NCI-H345 treated with DMSO at 0.1 percent for 48 hours (cell line): ENCODE measurements around the gene COL1A1.
A peak's percentile ranks its signal among the peaks of the same experiment; 100 is the strongest.

ENCODE experiments used
- DNase-seq: peaks from one replicate; lab custom pipeline; 2025; ENCODE audit not compliant: unreplicated experiment; lab: John Stamatoyannopoulos, UW

The COL1A1 gene

DNA sequence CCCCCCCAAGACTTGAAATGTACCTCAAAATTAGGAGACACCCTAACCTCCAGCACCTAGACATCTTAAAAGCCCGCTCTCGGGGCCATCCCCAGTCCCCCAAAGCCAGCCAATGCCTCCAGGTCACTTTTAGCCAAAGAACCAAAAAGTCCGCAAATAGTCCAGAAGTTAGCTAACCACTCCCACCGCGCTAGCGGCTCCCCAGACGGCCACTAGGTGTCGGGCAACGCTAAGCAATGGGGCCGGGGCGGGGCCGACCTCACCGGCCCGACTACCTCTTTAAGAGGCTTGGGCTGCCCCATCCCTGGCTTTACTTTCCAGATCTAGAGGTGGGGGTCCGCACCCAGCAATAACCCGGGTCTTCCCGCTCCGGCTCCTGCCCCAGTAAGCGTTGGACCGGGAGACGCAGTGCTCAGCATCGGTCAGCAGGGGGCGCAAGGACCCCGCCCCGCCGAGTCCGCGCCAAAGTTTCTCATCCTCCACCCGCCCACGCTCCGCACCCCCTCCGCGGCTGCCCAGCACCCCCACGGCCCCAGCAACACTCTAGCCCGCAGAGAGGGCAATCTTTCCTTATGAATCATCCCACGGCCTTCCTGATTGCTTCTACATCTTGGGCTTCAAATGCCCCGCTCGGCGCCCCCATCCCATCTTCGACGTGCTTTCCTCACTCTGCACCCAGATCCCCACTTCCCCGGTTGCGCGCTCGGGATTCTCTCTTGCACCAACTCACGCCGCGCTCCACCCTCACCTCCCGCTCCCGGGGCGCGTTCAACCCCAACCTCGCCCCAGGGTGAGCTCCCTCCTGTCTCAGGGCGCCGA is 765 bp downstream of the COL1A1 start:
- DNase-seq = peak; percentile 75

DNA sequence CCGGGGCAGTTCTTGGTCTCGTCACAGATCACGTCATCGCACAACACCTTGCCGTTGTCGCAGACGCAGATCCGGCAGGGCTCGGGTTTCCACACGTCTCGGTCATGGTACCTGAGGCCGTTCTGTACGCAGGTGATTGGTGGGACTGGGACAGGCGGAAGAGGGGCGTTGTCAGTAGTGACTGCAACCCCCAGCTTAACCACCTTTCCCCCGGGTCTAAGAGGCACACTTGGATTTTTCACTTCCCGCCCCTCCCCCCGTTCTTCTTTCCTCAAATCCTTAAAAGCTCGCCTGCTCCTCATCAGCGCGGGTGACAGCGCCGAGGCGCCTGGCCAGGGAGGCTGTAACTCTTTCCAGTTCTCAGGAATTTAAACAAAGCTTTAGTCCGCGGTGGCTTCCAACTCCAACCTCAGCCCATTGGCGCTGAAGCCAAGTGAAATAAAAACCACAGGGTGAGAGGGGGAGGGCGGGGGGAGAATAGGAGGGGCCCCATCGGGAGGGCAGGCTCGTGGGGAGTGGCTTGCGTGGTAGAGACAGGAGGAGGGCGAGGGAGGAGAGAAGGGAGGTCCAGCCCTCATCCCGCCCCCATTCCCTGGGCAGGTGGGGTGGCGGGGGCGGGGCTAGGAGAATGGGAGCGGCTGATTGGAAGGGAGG is 1.5 kb downstream of the COL1A1 start:
- DNase-seq = peak; percentile 75

DNA sequence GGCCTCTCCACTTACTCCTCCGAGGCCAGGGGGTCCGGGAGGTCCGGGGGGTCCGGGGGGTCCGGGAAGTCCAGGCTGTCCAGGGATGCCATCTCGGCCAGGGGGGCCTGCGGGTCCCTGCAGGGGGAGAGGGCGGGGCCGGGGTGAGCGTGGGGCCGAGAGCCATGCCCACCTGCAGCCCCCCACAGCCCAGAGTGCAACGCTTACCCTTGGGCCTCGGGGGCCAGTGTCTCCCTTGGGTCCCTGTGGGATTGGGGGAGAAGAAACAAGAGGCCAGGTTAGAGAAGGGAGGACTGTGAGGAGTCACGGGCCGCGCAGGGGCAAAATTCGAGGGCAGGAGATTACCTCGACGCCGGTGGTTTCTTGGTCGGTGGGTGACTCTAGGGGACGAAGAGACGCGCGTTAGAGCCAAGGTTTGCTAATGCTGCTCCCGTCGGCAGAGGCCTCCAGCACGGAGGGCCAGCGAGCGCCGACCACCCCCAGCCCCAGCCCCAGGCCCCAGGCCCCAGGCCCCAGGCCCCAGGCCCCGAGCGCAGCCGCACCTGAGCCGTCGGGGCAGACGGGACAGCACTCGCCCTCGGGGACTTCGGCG is 2.1 kb downstream of the COL1A1 start:
- DNase-seq = no peak

DNA sequence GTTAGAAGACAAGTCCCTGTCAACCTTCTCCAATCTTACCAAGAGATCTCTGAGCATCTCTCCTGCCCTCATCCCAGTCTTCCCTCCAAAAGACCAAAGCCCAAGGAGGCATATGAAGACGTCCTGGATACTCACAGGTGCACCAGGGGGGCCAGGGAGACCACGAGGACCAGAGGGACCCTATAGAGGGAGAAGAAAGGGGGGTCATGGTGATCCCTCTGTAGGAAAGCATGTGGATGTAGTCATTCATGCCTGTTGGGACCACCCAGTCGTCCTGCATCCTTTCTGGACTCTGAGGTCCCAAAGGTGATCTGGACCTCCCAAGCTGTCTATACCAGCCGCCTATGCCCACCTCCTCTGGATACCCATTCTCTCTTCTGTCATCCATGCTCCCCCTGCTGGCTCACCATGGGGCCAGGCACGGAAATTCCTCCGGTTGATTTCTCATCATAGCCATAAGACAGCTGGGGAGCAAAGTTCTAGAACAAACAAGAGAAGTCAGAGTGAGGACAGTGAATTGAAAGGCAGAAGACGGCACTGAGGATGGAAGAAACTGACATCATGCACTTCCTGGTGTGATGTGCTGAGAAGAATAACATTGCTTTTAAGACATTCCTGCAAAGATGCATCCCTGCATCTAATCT is 3.3 kb downstream of the COL1A1 start:
- DNase-seq = peak; percentile 2

DNA sequence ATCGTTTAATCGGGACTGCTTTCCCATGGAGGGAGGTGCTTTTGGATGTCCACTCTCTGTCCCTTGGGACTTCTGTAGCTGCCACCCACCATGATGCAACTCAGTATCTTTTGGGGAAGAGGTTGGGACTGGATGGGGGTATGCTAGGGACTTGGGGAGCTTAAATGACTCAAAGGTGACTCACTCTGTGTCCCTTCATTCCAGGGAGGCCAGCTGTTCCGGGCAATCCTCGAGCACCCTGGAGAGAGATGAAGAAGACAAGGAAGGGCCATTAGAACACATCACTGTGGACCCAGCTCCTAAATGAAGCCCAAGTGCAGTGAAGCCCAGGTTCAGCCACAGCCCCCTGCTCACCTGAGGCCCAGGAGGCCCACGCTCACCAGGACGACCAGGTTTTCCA is 4.6 kb downstream of the COL1A1 start:
- no peak for DNase-seq

DNA sequence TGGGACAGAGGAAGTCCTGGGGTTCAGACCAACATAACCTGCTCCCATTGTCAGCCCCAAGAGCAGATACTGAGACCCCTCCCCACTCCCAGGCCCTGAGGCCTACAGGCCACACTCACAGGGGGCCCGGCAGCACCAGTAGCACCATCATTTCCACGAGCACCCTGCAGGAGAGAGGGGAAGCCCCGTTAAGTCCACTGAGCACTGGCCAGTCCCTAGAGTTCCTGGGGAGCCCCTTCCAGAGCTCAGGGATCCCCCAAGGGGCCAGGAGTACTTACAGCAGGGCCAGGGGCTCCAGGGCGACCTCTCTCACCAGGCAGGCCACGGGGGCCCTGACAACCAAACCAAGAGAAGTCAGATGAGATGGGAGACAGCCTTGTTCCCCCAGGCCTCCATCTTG is 5.4 kb downstream of the COL1A1 start:
- no peak for DNase-seq

DNA sequence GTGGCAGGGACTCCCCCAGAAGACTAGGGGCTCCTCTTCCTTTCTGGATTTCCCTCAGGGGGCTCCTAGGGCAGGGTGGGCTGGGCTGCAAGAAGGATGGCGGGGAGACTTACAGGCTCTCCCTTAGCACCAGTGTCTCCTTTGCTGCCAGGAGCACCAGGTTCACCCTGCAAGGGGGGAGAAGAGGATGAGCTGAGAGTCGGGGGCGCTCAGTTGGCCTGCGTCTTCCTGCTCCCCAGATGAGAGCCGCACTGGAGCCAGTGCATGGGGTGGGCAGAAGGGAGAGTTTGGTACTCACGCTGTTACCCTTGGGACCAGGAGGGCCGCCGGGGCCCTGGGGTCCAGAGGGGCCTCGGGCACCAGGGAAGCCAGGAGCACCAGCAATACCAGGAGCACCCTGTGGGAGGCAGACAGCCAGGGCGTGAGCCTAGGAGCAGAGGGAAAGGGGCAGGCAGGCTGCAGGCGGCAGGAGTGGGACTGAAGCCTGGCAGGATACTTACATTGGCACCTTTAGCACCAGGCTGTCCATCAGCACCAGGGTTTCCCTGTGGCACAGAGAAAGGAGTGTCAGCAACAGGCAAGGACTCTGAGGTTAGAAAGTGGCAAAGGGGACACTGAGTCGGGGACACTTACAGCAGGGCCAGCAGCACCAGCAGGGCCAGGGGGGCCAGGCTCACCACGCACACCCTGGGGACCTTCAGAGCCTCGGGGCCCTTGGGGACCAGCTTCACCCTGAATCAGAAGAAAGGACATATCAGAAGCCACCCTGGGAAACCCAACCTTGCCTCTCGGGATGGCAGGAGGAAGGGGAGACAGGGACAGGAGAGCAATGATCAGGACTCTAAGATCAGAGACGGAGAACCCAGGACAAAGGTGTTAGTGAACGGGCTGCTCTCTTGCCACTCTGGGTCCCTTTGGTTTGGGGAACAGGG is 6.2 kb downstream of the COL1A1 start:
- DNase-seq = no peak

DNA sequence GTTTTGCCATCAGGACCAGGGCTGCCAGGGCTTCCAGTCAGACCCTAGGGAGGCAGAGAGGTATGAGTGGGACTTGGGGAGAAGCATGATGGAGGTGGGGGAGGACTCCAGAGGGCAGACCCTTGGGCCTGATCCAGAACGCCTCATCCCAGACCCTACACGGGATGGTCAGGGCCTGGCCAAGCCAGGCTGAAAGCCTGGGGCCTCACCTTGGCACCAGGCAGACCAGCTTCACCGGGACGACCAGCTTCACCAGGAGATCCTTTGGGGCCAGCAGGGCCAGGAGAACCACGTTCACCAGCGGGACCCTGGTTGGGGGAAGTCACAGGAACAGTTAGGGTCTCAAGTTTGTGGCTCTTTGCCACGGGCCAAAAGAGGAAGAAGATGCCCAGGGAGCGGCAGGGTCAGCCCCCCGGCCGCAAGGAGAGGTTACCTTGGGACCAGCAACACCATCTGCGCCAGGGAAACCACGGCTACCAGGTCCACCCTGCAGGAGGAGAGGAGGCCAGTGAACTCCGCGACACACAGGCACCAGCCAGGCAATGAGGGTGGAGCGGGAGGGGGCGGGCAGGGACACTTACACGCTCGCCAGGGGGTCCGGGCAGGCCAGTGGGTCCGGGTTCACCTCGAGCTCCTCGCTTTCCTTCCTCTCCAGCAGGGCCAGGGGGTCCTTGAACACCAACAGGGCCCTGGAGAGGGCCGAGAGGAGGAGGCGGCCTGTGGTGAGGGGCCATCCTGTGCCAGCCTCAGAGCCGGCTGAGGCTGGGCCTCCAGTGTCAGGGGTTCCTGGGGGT is 7.1 kb downstream of the COL1A1 start:
- no peak for DNase-seq

DNA sequence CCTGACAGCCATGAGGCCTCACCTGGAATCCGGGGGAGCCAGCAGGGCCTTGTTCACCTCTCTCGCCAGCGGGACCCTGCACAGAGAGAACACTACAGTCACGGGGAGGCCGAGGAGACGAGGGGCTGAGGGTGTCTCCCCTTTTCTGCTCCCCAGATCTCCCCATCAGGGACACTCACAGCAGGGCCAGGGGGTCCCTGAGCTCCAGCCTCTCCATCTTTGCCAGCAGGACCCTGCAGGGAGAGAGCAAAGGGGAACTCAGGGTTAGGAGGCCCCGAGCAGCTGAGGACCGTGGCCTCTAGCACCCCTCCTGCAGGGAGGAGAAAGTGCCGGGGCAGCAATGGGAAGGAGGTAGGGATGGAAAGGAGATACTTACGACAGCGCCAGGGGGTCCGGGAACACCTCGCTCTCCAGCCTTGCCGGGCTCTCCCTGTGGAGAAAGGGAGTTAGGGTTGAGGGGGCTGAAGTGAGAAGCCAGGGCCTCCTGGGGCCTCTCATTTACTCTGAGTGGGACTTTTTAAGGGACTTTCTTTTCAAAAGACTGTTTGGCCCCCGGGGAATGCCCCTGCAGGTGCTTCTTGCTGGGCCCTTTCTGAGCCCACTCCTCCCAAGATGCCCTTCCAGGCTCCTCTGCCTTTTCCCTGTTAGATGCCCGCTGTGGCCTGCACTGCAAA is 8.7 kb downstream of the COL1A1 start:
- no peak for DNase-seq

DNA sequence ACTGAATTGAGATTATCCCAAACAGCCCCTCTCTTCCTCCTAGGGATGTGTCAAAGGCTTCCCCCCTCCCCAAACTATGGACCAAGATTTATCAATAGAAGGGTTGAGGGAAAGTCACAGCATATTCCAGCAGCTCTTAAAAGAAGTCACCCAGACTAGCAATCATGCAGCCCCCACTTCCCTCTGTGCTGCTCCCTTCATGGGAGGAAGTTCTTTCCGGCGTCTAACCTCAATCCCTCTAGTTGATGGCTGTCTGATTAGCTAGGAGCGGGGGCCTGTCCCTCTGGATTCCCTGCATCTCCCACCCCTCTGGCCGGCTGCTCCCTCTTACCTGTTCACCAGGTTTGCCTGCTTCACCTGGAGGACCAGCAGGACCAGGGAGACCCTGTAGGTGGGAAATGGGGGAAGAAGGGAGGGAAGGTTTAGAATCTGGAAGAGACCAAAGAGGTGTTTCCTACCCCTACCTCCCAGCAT is 9.2 kb downstream of the COL1A1 start:
- no peak for DNase-seq

DNA sequence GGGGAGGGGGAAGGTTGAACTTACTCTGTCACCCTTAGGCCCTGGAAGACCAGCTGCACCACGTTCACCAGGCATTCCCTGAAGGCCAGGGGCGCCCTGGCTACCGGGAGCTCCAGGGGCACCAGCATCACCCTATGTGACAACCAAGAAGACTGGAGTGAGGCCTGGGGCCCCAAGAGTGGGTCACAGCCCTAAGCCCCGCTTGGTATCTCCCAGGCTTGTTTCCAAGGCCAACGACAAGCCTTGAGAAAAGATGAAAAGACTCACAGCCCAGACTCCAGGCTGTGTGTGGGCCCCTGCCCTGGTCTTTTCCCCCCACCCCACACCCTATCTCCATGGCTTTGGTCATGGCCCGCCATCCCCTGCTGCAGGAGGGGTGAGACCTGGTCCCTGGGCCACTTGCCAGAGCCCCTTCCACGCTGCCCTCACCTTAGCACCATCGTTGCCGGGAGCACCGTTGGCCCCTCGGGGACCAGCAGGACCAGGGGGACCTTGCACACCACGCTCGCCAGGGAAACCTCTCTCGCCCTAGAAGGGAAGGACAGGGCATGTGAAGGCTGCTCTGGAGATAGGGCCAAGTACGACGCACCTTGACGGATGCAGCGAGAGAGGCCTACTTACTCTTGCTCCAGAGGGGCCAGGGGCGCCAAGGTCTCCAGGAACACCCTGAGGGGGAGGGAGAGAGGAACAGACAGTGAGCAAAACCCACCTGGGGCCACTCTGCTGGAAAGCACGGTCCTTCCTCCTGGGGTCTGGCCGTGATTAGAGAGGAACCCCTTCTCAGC is 9.9 kb downstream of the COL1A1 start:
- DNase-seq = no peak

DNA sequence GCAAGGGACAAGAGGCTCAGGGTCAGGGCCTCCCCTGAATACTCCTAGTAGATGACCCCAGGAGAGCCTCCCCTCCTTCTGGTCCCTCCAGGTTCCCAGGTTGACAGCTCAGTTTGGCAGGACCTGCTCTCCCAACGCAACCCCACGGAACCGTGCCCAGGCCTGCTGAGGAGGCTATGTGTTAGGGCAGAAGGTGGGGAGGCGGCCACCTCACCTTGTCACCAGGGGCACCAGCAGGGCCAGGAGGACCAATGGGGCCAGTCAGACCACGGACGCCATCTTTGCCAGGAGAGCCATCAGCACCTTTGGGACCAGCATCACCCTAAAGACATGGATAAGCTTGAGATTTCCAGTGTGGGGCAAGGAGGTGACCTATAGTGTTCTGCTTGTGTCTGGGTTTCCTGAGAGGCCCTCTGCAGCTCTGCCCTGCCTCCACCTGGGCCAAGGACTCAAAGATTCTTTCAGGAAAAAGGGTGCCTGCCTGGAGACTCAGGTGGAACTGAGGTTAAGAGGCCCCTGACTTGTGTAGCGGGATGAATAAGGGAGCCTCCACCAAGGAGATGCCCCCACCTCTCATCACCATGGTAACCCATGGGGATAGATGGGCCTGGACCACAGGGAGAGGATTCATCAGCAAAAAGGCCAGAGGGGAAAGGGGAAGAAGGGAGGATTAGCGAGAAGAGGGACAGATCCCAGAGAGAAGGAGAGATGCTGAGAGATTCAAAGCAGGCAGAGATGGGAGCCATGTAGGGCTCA is 10.7 kb downstream of the COL1A1 start:
- DNase-seq = no peak

DNA sequence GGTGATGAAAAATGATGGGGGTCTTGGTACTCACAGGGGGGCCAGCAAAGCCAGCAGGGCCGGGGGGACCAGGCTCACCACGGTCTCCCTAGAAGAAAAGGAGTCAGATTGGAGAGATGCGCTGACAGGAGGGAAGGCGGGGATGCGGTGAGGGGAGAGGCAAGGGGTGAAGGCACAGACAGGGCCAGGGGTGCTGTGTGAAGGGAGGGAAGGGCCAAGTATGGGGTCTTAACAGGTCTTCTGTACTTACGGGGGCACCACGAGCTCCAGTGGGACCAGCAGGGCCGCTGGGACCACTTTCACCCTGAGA is 11.2 kb downstream of the COL1A1 start:
- DNase-seq = no peak

DNA sequence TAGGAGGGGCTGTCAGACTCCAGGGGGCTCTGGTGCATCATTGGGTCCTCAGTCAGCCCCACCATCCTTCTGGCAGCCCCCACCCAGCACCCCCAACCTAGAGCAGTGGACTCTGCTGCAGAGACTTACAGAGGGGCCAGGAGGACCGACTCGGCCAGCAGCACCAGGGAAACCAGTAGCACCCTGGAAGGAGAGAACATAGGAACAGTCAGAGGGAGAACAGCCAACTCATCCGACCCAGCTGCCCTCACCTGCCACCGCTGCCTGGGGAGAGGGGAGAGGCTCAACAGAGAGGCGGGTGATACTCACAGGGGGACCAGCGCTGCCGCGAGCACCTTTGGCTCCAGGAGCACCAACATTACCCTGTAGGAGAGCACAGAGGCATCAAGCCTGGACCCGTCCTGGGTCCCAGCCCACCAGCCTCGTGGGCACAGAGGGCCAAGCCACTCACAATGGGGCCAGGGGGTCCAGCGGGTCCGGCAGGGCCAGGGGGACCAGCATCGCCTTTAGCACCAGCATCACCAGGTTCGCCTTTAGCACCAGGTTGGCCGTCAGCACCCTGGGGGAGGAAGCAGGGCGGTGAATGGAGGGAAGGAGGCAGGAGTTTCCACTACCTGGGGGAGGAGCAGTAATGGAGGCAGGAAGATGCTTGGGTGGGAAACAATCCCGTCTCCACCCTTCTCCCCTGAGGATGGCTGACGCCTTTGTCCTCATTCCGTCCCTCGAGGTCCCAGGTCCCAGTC is 11.7 kb downstream of the COL1A1 start:
- DNase-seq = no peak

DNA sequence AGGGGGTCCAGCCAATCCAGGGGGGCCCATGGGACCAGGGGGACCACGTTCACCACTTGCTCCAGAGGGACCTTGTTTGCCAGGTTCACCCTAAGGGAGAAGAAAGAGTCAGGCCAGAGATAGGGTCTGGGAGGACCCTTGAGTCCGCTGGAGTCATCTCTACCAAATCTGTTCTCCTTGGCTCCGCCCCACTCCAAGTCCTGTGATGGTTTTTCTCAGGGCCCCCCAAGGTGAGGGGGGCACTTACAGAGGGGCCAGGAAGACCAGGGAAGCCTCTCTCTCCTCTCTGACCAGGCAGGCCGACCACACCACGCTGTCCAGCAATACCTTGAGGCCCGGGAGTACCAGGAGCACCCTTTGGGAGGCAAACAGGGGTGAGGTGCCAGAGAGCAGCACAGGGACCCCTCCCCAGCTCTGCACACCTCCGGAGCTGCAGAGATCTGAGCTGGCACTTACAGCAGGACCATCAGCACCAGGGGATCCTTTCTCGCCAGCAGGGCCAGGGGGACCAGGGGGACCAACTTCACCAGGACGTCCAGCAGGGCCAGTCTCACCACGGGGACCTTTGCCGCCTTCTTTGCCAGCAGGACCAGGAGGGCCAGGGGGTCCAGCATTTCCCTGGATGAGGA is 12.4 kb downstream of the COL1A1 start:
- no peak for DNase-seq

DNA sequence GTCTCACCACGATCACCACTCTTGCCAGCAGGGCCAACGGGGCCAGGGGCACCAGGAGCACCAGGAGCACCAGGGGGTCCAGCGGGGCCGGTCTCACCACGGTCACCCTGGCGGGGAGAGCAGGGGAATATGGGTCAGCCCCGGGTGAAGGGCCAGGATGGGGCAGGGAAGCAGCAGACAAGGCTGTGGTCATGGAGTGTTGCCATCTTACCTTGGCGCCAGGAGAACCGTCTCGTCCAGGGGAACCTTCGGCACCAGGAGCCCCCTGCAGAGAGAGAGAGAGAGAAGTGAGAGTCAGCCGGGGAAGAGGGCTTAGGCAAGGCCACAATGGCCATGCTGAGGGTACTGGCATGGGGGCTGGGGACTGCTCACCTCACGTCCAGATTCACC is 12.9 kb downstream of the COL1A1 start:
- no peak for DNase-seq
